Endothelial cell of umbilical vein (primary cell): ENCODE measurements around the gene FAM219A.

ENCODE experiments used
- EZH2 ChIP-seq: IDR thresholded peaks from 2 replicates; pipeline ENCODE4 v1.6.1; 2012; ENCODE audit warnings: borderline replicate concordance, low read depth, mild to moderate bottlenecking, moderate library complexity, low read length, inconsistent platforms; ENCODE audit not compliant: severe bottlenecking
- JUN ChIP-seq: IDR thresholded peaks from 2 replicates; pipeline ENCODE4 v1.6.1; 2011; ENCODE audit warnings: borderline replicate concordance, low read depth; ENCODE audit not compliant: insufficient read length, insufficient read depth
- MYC ChIP-seq: IDR thresholded peaks from one replicate; pipeline ENCODE4 v1.6.1; 2011; ENCODE audit warnings: mild to moderate bottlenecking, low read depth, low read length
- POLR2A ChIP-seq: IDR thresholded peaks from 2 replicates; pipeline ENCODE4 v1.6.1; 2012; ENCODE audit warnings: low read depth, mild to moderate bottlenecking, control low read depth, low read length
- POLR2AphosphoS5 ChIP-seq: IDR thresholded peaks from 2 replicates; pipeline ENCODE4 v1.6.1; 2012; ENCODE audit warnings: low read depth, mild to moderate bottlenecking, control low read depth, low read length, moderate library complexity; ENCODE audit not compliant: insufficient read depth
- TF ChIP-seq, protein P1 (sequence below), 2 donors: IDR thresholded peaks; 1 replicate in 1 of 2; 2 replicates in 1 of 2; pipeline ENCODE4 v1.5.1; 2011; ENCODE audit warnings: low read length in 2 of 2, mild to moderate bottlenecking in 2 of 2, moderate library complexity in 2 of 2, control low read depth in 1 of 2, inconsistent platforms in 1 of 2, low read depth in 1 of 2; ENCODE audit not compliant: insufficient read depth in 1 of 2; ENCODE audit errors: extremely low read depth in 1 of 2
- TF ChIP-seq, protein P2 (sequence below): IDR thresholded peaks from 2 replicates; pipeline ENCODE4 v1.6.1; 2011; ENCODE audit not compliant: insufficient read depth, insufficient read length

DNA sequence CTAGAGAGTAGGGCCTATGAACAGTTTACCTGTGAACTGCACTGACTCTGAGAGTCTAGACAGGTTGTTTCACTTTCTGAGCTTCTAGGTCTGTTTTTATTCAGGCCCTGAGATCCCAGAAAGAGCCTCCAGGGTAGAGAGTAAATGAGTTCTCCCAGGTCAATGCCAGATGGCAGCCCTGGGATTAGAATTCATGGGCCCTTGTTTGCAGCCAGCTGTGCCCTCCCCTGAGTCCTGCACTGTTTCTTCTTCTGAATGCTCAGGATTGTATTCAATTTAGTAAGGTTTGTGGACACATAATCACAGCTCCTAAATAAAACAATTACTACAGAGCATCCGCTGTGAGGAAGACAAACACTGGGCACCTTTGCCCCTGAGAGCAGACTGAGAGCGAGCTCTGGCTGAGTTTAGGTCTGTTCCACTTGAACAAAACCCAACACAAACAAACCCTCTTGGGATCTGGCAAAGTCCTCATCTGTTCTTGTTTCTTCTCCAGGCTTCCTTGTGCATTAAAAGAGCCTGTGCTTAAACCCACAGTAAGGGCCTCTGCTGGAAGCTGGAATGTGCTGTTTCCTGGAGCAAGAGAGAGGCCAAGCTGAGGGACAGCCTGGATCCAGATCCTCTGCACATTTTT is 29.9 kb downstream of the FAM219A start:
- TF ChIP-seq, protein P1, sequence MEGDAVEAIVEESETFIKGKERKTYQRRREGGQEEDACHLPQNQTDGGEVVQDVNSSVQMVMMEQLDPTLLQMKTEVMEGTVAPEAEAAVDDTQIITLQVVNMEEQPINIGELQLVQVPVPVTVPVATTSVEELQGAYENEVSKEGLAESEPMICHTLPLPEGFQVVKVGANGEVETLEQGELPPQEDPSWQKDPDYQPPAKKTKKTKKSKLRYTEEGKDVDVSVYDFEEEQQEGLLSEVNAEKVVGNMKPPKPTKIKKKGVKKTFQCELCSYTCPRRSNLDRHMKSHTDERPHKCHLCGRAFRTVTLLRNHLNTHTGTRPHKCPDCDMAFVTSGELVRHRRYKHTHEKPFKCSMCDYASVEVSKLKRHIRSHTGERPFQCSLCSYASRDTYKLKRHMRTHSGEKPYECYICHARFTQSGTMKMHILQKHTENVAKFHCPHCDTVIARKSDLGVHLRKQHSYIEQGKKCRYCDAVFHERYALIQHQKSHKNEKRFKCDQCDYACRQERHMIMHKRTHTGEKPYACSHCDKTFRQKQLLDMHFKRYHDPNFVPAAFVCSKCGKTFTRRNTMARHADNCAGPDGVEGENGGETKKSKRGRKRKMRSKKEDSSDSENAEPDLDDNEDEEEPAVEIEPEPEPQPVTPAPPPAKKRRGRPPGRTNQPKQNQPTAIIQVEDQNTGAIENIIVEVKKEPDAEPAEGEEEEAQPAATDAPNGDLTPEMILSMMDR (IDR thresholded peaks at IDR 0.05; ENCODE audit: extremely low read depth in 1 of 2, insufficient read depth in 1 of 2, low read depth in 1 of 2, low read length in 2 of 2), result no peak
- TF ChIP-seq JUN, result no peak
- no peak for TF ChIP-seq POLR2A
- TF ChIP-seq EZH2, result no peak
- no peak for TF ChIP-seq MYC
- peak; percentile 29 for TF ChIP-seq POLR2AphosphoS5
- TF ChIP-seq, protein P2, sequence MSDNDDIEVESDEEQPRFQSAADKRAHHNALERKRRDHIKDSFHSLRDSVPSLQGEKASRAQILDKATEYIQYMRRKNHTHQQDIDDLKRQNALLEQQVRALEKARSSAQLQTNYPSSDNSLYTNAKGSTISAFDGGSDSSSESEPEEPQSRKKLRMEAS, result no peak
